HFF-Myc (cell line): ENCODE measurements around the gene CAPZB.
A peak's percentile ranks its signal among the peaks of the same experiment; 100 is the strongest.

Experiments used
- DNase-seq: peaks from one replicate; pipeline ENCODE4 v3.0.0-alpha.2; 2011; ENCODE audit warnings: low read depth; ENCODE audit errors: extremely low read depth
- H3K4me3 ChIP-seq: replicated peaks from 2 replicates; pipeline ENCODE4 v1.5.1; 2011; ENCODE audit warnings: low read depth, mild to moderate bottlenecking, control low read depth, low read length
- CTCF ChIP-seq: IDR thresholded peaks from 2 replicates; pipeline ENCODE4 v1.5.1; 2012; ENCODE audit warnings: mild to moderate bottlenecking, low read depth, low read length, control low read depth; ENCODE audit errors: missing control alignments

CAPZB gene

GRCh38 chr1:19485362-19486187 lies at the start of gene CAPZB:
TSS of gene CAPZB (minus strand) at chr1:19485539. CDS start at chr1:19485438, 101 bp downstream.
- no peak for DNase-seq
- H3K4me3 ChIP-seq: peak within 1 kb of the TSS; percentile 89
- TF ChIP-seq CTCF: no peak

GRCh38 chr1:19534281-19534680 lies 48.9 kb upstream of the CAPZB start:
- DNase-seq: no peak
- H3K4me3 ChIP-seq: no peak overlapping the region
- no peak for TF ChIP-seq CTCF

- H3K4me3 ChIP-seq: no peak overlapping the region
- no peak for TF ChIP-seq CTCF
- DNase-seq: no peak
Measured at GRCh38 chr1:19533626-19534025, 48.3 kb upstream of the CAPZB start.

- no peak for DNase-seq
- no peak for TF ChIP-seq CTCF
Measured at GRCh38 chr1:19532519-19532918, 47.2 kb upstream of the CAPZB start.

GRCh38 chr1:19529664-19530063 lies 44.3 kb upstream of the CAPZB start:
- TF ChIP-seq CTCF: no peak
- no peak for DNase-seq
- H3K4me3 ChIP-seq: no peak overlapping the region

More at GRCh38 chr1:19532519-19532918, 47.2 kb upstream of the CAPZB start:
- no peak overlapping the region for H3K4me3 ChIP-seq

- no peak overlapping the region for H3K4me3 ChIP-seq
- no peak for DNase-seq
- no peak for TF ChIP-seq CTCF
Measured at GRCh38 chr1:19528438-19528837, 43.1 kb upstream of the CAPZB start.
